Measurements from ENCODE around the gene RTP1. TPM values are rescaled to one million over a fixed set of nuclear protein-coding genes. Genes with fewer than 3 reads are reported as not detected.

RTP1 gene
- total RNA-seq, 1 experiment from 2014 or later = not detected

GRCh38 chr3:187188931-187189330 lies 8.4 kb upstream of the RTP1 start:
- no peaks in the 10 kb centered on the region for H3K9me3 ChIP-seq (ENCODE audit: low read depth, low read length, poor library complexity, severe bottlenecking)
- no peak for DNase-seq (ENCODE audit: low spot score)
- no TSS peak for BruUV-seq (replicated peaks)
- no peaks in the 10 kb centered on the region for H3K27me3 ChIP-seq (replicated peaks; ENCODE audit: insufficient read depth, low read depth, low read length, poor library complexity)
- no peaks in the 10 kb centered on the region for H3K36me3 ChIP-seq (ENCODE audit: insufficient read depth, low read length, poor library complexity, severe bottlenecking)
- no peak overlapping the region for H3K4me3 ChIP-seq (ENCODE audit: low read depth, low read length, poor library complexity, severe bottlenecking)
- peaks cover under 1% of the 10 kb centered on the region for H3K4me1 ChIP-seq (ENCODE audit: insufficient read depth, low read length, poor library complexity, severe bottlenecking)
- TF ChIP-seq CTCF (conservative IDR thresholded peaks at IDR 0.05; ENCODE audit: low read depth, low read length) (no peak), EZH2 (IDR thresholded peaks at IDR 0.05; ENCODE audit: borderline replicate concordance, low read depth, low read length, poor library complexity, severe bottlenecking) (no peak)
- no peak overlapping the region for H3K27ac ChIP-seq (ENCODE audit: low read depth, low read length, poor library complexity, severe bottlenecking)
- ChIA-PET POLR2A (ENCODE audit: low non-redundant PET) (no interaction called here), CTCF (interaction anchor here (1.2 kb wide), 1 partner anchor 29 kb away, joined by 4 read pairs; no protein-coding TSS in a partner anchor)
- intact Hi-C loops (cut with micrococcal nuclease; ENCODE audit: unreplicated experiment) = no loop called here

- no peaks in the 10 kb centered on the region for H3K9me3 ChIP-seq (ENCODE audit: low read depth, low read length, poor library complexity, severe bottlenecking)
- H3K4me3 ChIP-seq (ENCODE audit: low read depth, low read length, poor library complexity, severe bottlenecking) = no peak overlapping the region
- DNase-seq (ENCODE audit: low spot score) = no peak
- ChIA-PET CTCF (no interaction called here), POLR2A (ENCODE audit: low non-redundant PET) (no interaction called here)
- no peaks in the 10 kb centered on the region for H3K36me3 ChIP-seq (ENCODE audit: insufficient read depth, low read length, poor library complexity, severe bottlenecking)
- BruUV-seq (replicated peaks) = no TSS peak
- no peaks in the 10 kb centered on the region for H3K4me1 ChIP-seq (ENCODE audit: insufficient read depth, low read length, poor library complexity, severe bottlenecking)
- TF ChIP-seq EZH2 (IDR thresholded peaks at IDR 0.05; ENCODE audit: borderline replicate concordance, low read depth, low read length, poor library complexity, severe bottlenecking) = no peak
- TF ChIP-seq CTCF (conservative IDR thresholded peaks at IDR 0.05; ENCODE audit: low read depth, low read length) = no peak
- H3K27ac ChIP-seq (ENCODE audit: low read depth, low read length, poor library complexity, severe bottlenecking) = no peak overlapping the region
- intact Hi-C loops (cut with micrococcal nuclease; ENCODE audit: unreplicated experiment) = no loop called here
- H3K27me3 ChIP-seq (replicated peaks; ENCODE audit: insufficient read depth, low read depth, low read length, poor library complexity) = no peaks in the 10 kb centered on the region
Measured at GRCh38 chr3:187191271-187191670, 6.0 kb upstream of the RTP1 start.

GRCh38 chr3:187193181-187193580 lies 4.1 kb upstream of the RTP1 start:
- no peak for DNase-seq (ENCODE audit: low spot score)
- H3K4me1 ChIP-seq (ENCODE audit: insufficient read depth, low read length, poor library complexity, severe bottlenecking) = no peaks in the 10 kb centered on the region
- CTCF ChIA-PET = no interaction called here

GRCh38 chr3:187196573-187197334 lies 532 bp upstream of the RTP1 start:
- Histone ChIP-seq H3K4me3 (ENCODE audit: low read depth, low read length, poor library complexity, severe bottlenecking) (no peak overlapping the region), H3K4me1 (ENCODE audit: insufficient read depth, low read length, poor library complexity, severe bottlenecking) (no peaks in the 10 kb centered on the region), H3K27me3 (replicated peaks; ENCODE audit: insufficient read depth, low read depth, low read length, poor library complexity) (no peaks in the 10 kb centered on the region), H3K27ac (ENCODE audit: low read depth, low read length, poor library complexity, severe bottlenecking) (no peak overlapping the region), H3K36me3 (ENCODE audit: insufficient read depth, low read length, poor library complexity, severe bottlenecking) (no peaks in the 10 kb centered on the region), H3K9me3 (ENCODE audit: low read depth, low read length, poor library complexity, severe bottlenecking) (no peaks in the 10 kb centered on the region)
- intact Hi-C loops (cut with micrococcal nuclease; ENCODE audit: unreplicated experiment) = no loop called here
- POLR2A ChIA-PET (ENCODE audit: low non-redundant PET) = no interaction called here
- BruUV-seq (replicated peaks) = no TSS peak
- CTCF ChIA-PET = no interaction called here
- no peak for DNase-seq (ENCODE audit: low spot score)
- no peak for TF ChIP-seq CTCF (conservative IDR thresholded peaks at IDR 0.05; ENCODE audit: low read depth, low read length)
- no peak for TF ChIP-seq EZH2 (IDR thresholded peaks at IDR 0.05; ENCODE audit: borderline replicate concordance, low read depth, low read length, poor library complexity, severe bottlenecking)

More at GRCh38 chr3:187193181-187193580, 4.1 kb upstream of the RTP1 start:
- no TSS peak for BruUV-seq (replicated peaks)
- H3K4me3 ChIP-seq (ENCODE audit: low read depth, low read length, poor library complexity, severe bottlenecking) = no peak overlapping the region
- no peaks in the 10 kb centered on the region for H3K27me3 ChIP-seq (replicated peaks; ENCODE audit: insufficient read depth, low read depth, low read length, poor library complexity)
- intact Hi-C loops (cut with micrococcal nuclease; ENCODE audit: unreplicated experiment) = no loop called here
- no peaks in the 10 kb centered on the region for H3K9me3 ChIP-seq (ENCODE audit: low read depth, low read length, poor library complexity, severe bottlenecking)
- no peak for TF ChIP-seq EZH2 (IDR thresholded peaks at IDR 0.05; ENCODE audit: borderline replicate concordance, low read depth, low read length, poor library complexity, severe bottlenecking)
- H3K27ac ChIP-seq (ENCODE audit: low read depth, low read length, poor library complexity, severe bottlenecking) = no peak overlapping the region
- no peaks in the 10 kb centered on the region for H3K36me3 ChIP-seq (ENCODE audit: insufficient read depth, low read length, poor library complexity, severe bottlenecking)
- POLR2A ChIA-PET (ENCODE audit: low non-redundant PET) = no interaction called here

Measured in A673 (cell line).